IMR-90 (cell line): ENCODE measurements around the gene IRGQ. TPM values are rescaled to one million over a fixed set of nuclear protein-coding genes. Genes with fewer than 3 reads are reported as not detected.

Experiments
- ATAC-seq: fragments of 200-7000 bp; cut with Tn5 transposase; 2 replicates; pipeline ENCODE4 v1.9.1; 2020; ENCODE audit warnings: low read depth, mild to moderate bottlenecking, moderate library complexity
- BruUV-seq: library from RNA; stranded (reverse); fragments of 400-500 nt; replicated peaks from 2 replicates; lab custom pipeline; 2021; lab: Mats Ljungman, UMichigan
- CTCF ChIA-PET: fragments of 300-600 bp; formaldehyde crosslinking; extraction: SDS; loops from one replicate; lab custom pipeline; 2021; ENCODE audit warnings: antibody characterized with exemption; lab: Yijun Ruan, JAX
- POLR2A ChIA-PET: fragments of 300-600 bp; sonication (Branson Sonifier 250); formaldehyde crosslinking; loops from one replicate; lab custom pipeline; 2022; ENCODE audit warnings: antibody characterized with exemption; ENCODE audit not compliant: unreplicated experiment; lab: Charles Lee
- DNase-seq: peaks from one replicate; pipeline ENCODE4 v3.0.0; 2013
- H2AFZ ChIP-seq: replicated peaks from 2 replicates; pipeline ENCODE3; 2013; ENCODE audit warnings: low read length, mild to moderate bottlenecking; ENCODE audit not compliant: poor library complexity
- H2AK5ac ChIP-seq: 2 replicates; pipeline ENCODE4 v1.6.1; 2013; ENCODE audit warnings: low read depth, low read length, inconsistent platforms
- H2AK9ac ChIP-seq: replicated peaks from 2 replicates; pipeline ENCODE3; 2013; ENCODE audit warnings: mild to moderate bottlenecking, low read depth, low read length, moderate library complexity; ENCODE audit not compliant: poor library complexity
- H2BK120ac ChIP-seq: 2 replicates; pipeline ENCODE4 v1.6.1; 2013; ENCODE audit warnings: low read depth, low read length, inconsistent platforms
- H2BK15ac ChIP-seq: 3 replicates; pipeline ENCODE4 v1.6.1; 2013; ENCODE audit warnings: low read depth, low read length, inconsistent platforms
- H2BK20ac ChIP-seq: 2 replicates; pipeline ENCODE4 v1.6.1; 2013; ENCODE audit warnings: low read depth, mild to moderate bottlenecking, inconsistent platforms, low read length, moderate library complexity
- H2BK5ac ChIP-seq: 2 replicates; pipeline ENCODE4 v1.6.1; 2013; ENCODE audit warnings: mild to moderate bottlenecking, low read depth, low read length, inconsistent platforms; ENCODE audit not compliant: poor library complexity, severe bottlenecking
- H3K14ac ChIP-seq: replicated peaks from 2 replicates; pipeline ENCODE4 v1.6.1; 2013; ENCODE audit warnings: low read depth, low read length, inconsistent platforms
- H3K18ac ChIP-seq: 2 replicates; pipeline ENCODE4 v1.6.1; 2013; ENCODE audit warnings: low read depth, low read length, control low read depth
- H3K23ac ChIP-seq: 2 replicates; pipeline ENCODE4 v1.6.1; 2013; ENCODE audit warnings: low read depth, low read length, inconsistent platforms
- H3K27ac ChIP-seq: 2 replicates; pipeline ENCODE4 v1.5.1; 2013; ENCODE audit warnings: mild to moderate bottlenecking, control low read depth, low read length; ENCODE audit not compliant: insufficient read depth
- H3K27me3 ChIP-seq: 2 replicates; pipeline ENCODE4 v1.6.1; 2013; ENCODE audit warnings: low read length; ENCODE audit not compliant: control insufficient read depth, insufficient read depth
- H3K36me3 ChIP-seq: 2 replicates; pipeline ENCODE4 v1.6.1; 2013; ENCODE audit warnings: low read length, mixed read lengths; ENCODE audit not compliant: control insufficient read depth, insufficient read depth
- H3K4ac ChIP-seq: 2 replicates; pipeline ENCODE4 v1.6.1; 2013; ENCODE audit warnings: low read depth, low read length, inconsistent platforms
- H3K4me1 ChIP-seq: 2 replicates; pipeline ENCODE4 v1.6.1; 2013; ENCODE audit warnings: low read length, mixed read lengths; ENCODE audit not compliant: control insufficient read depth, insufficient read depth
- H3K4me2 ChIP-seq: 2 replicates; pipeline ENCODE4 v1.6.1; 2013; ENCODE audit warnings: low read depth, mild to moderate bottlenecking, control low read depth, low read length, moderate library complexity
- H3K4me3 ChIP-seq: 2 replicates; pipeline ENCODE4 v1.5.1; 2013; ENCODE audit warnings: low read depth, mild to moderate bottlenecking, control low read depth, low read length, moderate library complexity; ENCODE audit not compliant: insufficient read depth
- H3K56ac ChIP-seq: 2 replicates; pipeline ENCODE4 v1.6.1; 2013; ENCODE audit warnings: low read length, inconsistent platforms; ENCODE audit not compliant: insufficient read depth; ENCODE audit errors: extremely low read depth
- H3K79me1 ChIP-seq, 2 experiments: 2 replicates each; pipeline ENCODE4 v1.6.1; 2013; ENCODE audit warnings: low read length in 2 of 2, inconsistent platforms in 1 of 2, low read depth in 1 of 2
- H3K9ac ChIP-seq: 2 replicates; pipeline ENCODE4 v1.6.1; 2013; ENCODE audit warnings: low read depth, low read length, control low read depth
- H3K9me1 ChIP-seq: 2 replicates; pipeline ENCODE4 v1.6.1; 2013; ENCODE audit warnings: low read length, inconsistent platforms; ENCODE audit not compliant: insufficient read depth
- H3K9me3 ChIP-seq: 2 replicates; pipeline ENCODE4 v1.6.1; 2013; ENCODE audit warnings: low read length; ENCODE audit not compliant: control insufficient read depth, insufficient read depth
- H4K20me1 ChIP-seq: 2 replicates; pipeline ENCODE4 v1.6.1; 2013; ENCODE audit warnings: low read length, inconsistent platforms; ENCODE audit not compliant: insufficient read depth
- H4K5ac ChIP-seq: 2 replicates; pipeline ENCODE4 v1.6.1; 2013; ENCODE audit warnings: mild to moderate bottlenecking, low read depth, low read length, control low read depth
- H4K8ac ChIP-seq, 2 experiments: 2 replicates each; pipeline ENCODE4 v1.6.1; 2013; ENCODE audit warnings: low read depth in 2 of 2, low read length in 2 of 2, control low read depth in 1 of 2, inconsistent platforms in 1 of 2
- H4K91ac ChIP-seq: 2 replicates; pipeline ENCODE4 v1.6.1; 2013; ENCODE audit warnings: low read depth, low read length, inconsistent platforms; ENCODE audit not compliant: insufficient read depth
- CEBPB ChIP-seq: IDR thresholded peaks from 2 replicates; pipeline ENCODE4 v1.6.1; 2012; ENCODE audit warnings: low read depth, low read length, improper control_type of control experiment
- CHD1 ChIP-seq: IDR thresholded peaks from 2 replicates; pipeline ENCODE4 v1.6.1; 2012; ENCODE audit warnings: low read depth, low read length, improper control_type of control experiment
- ELK1 ChIP-seq: fragments of 150-350 bp; IDR thresholded peaks from 2 replicates; pipeline ENCODE4 v1.6.1; 2016; ENCODE audit warnings: low read depth, mild to moderate bottlenecking, low read length, moderate library complexity, borderline replicate concordance
- FOS ChIP-seq: fragments of 150-350 bp; IDR thresholded peaks from 2 replicates; pipeline ENCODE4 v1.6.1; 2016; ENCODE audit warnings: low read depth, low read length
- MAFK ChIP-seq: IDR thresholded peaks from 2 replicates; pipeline ENCODE4 v1.6.1; 2012; ENCODE audit warnings: low read depth, low read length, improper control_type of control experiment
- MAZ ChIP-seq: IDR thresholded peaks from 2 replicates; pipeline ENCODE4 v1.6.1; 2012; ENCODE audit warnings: low read depth, mild to moderate bottlenecking, low read length, improper control_type of control experiment, moderate library complexity, borderline replicate concordance
- MXI1 ChIP-seq: IDR thresholded peaks from 2 replicates; pipeline ENCODE4 v1.6.1; 2012; ENCODE audit warnings: low read depth, mild to moderate bottlenecking, low read length, moderate library complexity, borderline replicate concordance
- NFE2L2 ChIP-seq: fragments of 150-350 bp; IDR thresholded peaks from 2 replicates; pipeline ENCODE4 v1.6.1; 2016; ENCODE audit warnings: low read depth, mild to moderate bottlenecking, low read length
- POLR2A ChIP-seq: IDR thresholded peaks from 2 replicates; pipeline ENCODE4 v1.6.1; 2012; ENCODE audit warnings: mild to moderate bottlenecking, low read depth, low read length
- RAD21 ChIP-seq: IDR thresholded peaks from 2 replicates; pipeline ENCODE4 v1.6.1; 2012; ENCODE audit warnings: low read length, improper control_type of control experiment
- RCOR1 ChIP-seq: IDR thresholded peaks from 2 replicates; pipeline ENCODE4 v1.6.1; 2012; ENCODE audit warnings: mild to moderate bottlenecking, low read length, improper control_type of control experiment; ENCODE audit not compliant: insufficient replicate concordance
- RFX5 ChIP-seq: IDR thresholded peaks from 2 replicates; pipeline ENCODE4 v1.8.0; 2012; ENCODE audit warnings: low read depth, mild to moderate bottlenecking, low read length, moderate library complexity
- SMC3 ChIP-seq: fragments of 150-350 bp; IDR thresholded peaks from 2 replicates; pipeline ENCODE4 v1.6.1; 2016; ENCODE audit warnings: low read depth, mild to moderate bottlenecking, antibody characterized with exemption, low read length, moderate library complexity
- WGBS, 2 experiments: methylation state at CpG; one replicate each; pipeline versions ENCODE4 v1.1.5 to v1.1.7; 2013; ENCODE audit warnings: missing lambda C conversion rate in 2 of 2; ENCODE audit not compliant: insufficient read length in 1 of 2; ENCODE audit errors: extremely low coverage in 2 of 2; 5-methylcytosine and 5-hydroxymethylcytosine counted together
- dilution Hi-C: fragments of 300-500 bp; cut with HindIII; formaldehyde crosslinking; loops from one replicate; pipeline ENCODE4 v1.14.3; 2018; ENCODE audit warnings: low sequenced_read_pairs; ENCODE audit not compliant: unreplicated experiment
- in situ Hi-C: fragments of 300-500 bp; cut with MboI; formaldehyde crosslinking; loops from 3 replicates; pipeline ENCODE4 v1.14.3; 2019; ENCODE audit warnings: low sequenced_read_pairs, inconsistent platforms, mixed read lengths
- intact Hi-C: fragments of 100-400 bp; cut with micrococcal nuclease; formaldehyde crosslinking; loops from 2 replicates; pipeline ENCODE4 v1.10.0; 2022
- polyA plus RNA-seq, 3 experiments: library from polyadenylated mRNA; depleted of rRNA; stranded (reverse); fragments of >200 nt; gene quantifications; 2 replicates each; pipeline ENCODE4 v1.2.3, GENCODE V29; 2012; ENCODE audit warnings: low replicate concordance in 1 of 3
- total RNA-seq: library from RNA; depleted of rRNA; stranded (reverse); fragments of >200 nt; gene quantifications from 2 replicates; pipeline ENCODE4 v1.2.3, GENCODE V29; 2012
- TF ChIP-seq, protein P1 (sequence below): fragments of 150-350 bp; IDR thresholded peaks from 2 replicates; pipeline ENCODE4 v1.6.1; 2017; ENCODE audit warnings: mild to moderate bottlenecking, antibody characterized with exemption, low read length, low read depth

IRGQ gene
- total and polyA plus RNA-seq, 2 of the 4 experiments (the other 2 are of a cell fraction) = 9.0 to 9.9 TPM

DNA sequence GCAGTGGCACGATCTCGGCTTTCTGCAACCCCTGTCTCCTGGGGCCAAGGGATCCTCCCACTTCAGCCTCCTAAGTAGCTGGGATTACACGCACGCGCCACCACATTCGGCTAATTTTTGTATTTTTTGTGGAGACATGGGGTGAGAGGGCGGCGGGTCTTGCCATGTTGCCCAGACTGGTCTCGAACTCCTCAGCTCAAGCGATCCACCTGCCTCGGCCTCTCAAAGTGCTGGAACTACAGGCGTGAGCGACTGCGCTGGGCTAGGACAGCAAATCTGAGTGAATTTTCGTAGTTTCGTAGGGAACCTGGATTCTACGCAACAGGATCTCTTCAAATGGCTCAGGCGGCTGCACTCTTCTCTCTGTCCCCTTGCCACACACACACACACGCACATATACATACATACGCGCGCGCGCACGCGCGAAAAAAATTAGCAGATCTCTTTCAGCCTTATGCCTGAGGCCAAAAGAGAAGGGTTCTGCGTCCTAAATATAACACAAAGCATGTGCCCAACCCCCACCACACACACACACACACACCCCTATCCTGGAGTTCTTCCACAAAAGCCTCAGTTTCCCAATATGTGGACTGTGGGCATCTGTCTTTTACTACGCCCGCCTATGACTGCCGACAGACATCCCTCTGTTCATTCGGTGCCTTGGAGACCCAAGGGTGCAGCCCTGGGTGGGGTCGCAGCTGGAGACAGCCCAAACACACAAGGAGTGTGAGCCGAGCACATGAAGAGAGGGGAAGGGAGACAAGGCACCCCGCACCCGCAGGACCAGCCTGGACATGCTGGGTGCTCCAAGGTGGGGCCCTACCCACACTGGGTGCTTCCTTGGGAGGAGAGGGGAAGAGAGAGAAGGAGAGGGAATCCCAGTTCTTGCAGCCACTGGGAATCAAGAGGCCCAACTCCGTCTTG lies 19.7 kb downstream of the IRGQ start:
- H4K20me1 ChIP-seq = no peaks in the 10 kb centered on the region
- peak overlapping the region; percentile 10 to 79 for H4K8ac ChIP-seq
- no peak overlapping the region for H3K56ac ChIP-seq
- in situ Hi-C loops (no loop called here), dilution Hi-C loops (no loop called here), intact Hi-C loops (loop anchor here (1.0 kb wide), 1 partner anchor 20 kb away; the partner anchor contains the start of genes IRGQ and ZNF576)
- H2BK5ac ChIP-seq = peak overlapping the region; percentile 25
- H4K91ac ChIP-seq = no peak overlapping the region
- no peaks in the 10 kb centered on the region for H3K9me3 ChIP-seq
- peak overlapping the region; percentile 26 for H3K4ac ChIP-seq
- H3K79me1 ChIP-seq = peaks cover 20 to 41% of the 10 kb centered on the region in 2 experiments
- H3K14ac ChIP-seq = 0 out of 2 replicates have a peak overlapping the region, but pooled peaks have one; percentile 68
- H2AK9ac ChIP-seq = no peak overlapping the region
- H3K27ac ChIP-seq = peak overlapping the region; percentile 13; the same call in 1 of the 2 replicates
- H3K4me1 ChIP-seq = peaks cover 5% of the 10 kb centered on the region
- DNase-seq = no peak
- H2AFZ ChIP-seq = peak overlapping the region; percentile 83
- ChIA-PET POLR2A (no interaction called here), CTCF (no interaction called here)
- no peak overlapping the region for H2BK120ac ChIP-seq
- H2BK20ac ChIP-seq = no peak overlapping the region
- H3K9me1 ChIP-seq = peaks cover 3% of the 10 kb centered on the region; the same call in 1 of the 2 replicates
- peak overlapping the region; percentile 47 for H3K4me2 ChIP-seq
- peak overlapping the region; percentile 13; the same call in 1 of the 2 replicates for H2AK5ac ChIP-seq
- no peak overlapping the region for H2BK15ac ChIP-seq
- H3K4me3 ChIP-seq = peak overlapping the region; percentile 13; the same call in 1 of the 2 replicates
- H3K23ac ChIP-seq = no peak overlapping the region
- 0 out of 2 replicates have a peak, but pooled peaks cover 1% of the 10 kb centered on the region for H3K36me3 ChIP-seq
- ATAC-seq = peak; percentile 3; the same call in 1 of the 2 replicates
- peak overlapping the region; percentile 5 for H4K5ac ChIP-seq
- no TSS peak for BruUV-seq
- H3K9ac ChIP-seq = peak overlapping the region; percentile 13; the same call in 1 of the 2 replicates
- no peaks in the 10 kb centered on the region for H3K27me3 ChIP-seq
- WGBS, 2 experiments = 67 to 97% methylated on average over 6 to 13 of the region's 37 CpGs
- H3K18ac ChIP-seq = no peak overlapping the region; the same call in 1 of the 2 replicates
- no peak for TF ChIP-seq RAD21
- TF ChIP-seq MAZ = no peak
- TF ChIP-seq POLR2A = no peak
- TF ChIP-seq CEBPB = no peak
- TF ChIP-seq NFE2L2 = no peak
- TF ChIP-seq RFX5 = no peak
- no peak for TF ChIP-seq RCOR1
- TF ChIP-seq SMC3 = no peak
- no peak for TF ChIP-seq FOS
- TF ChIP-seq CHD1 = no peak
- no peak for TF ChIP-seq MXI1
- no peak for TF ChIP-seq ELK1
- TF ChIP-seq, protein P1, sequence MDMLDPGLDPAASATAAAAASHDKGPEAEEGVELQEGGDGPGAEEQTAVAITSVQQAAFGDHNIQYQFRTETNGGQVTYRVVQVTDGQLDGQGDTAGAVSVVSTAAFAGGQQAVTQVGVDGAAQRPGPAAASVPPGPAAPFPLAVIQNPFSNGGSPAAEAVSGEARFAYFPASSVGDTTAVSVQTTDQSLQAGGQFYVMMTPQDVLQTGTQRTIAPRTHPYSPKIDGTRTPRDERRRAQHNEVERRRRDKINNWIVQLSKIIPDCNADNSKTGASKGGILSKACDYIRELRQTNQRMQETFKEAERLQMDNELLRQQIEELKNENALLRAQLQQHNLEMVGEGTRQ = no peak
- no peak for TF ChIP-seq MAFK
